ENCODE data around the gene ART1. TPM values are rescaled to one million over a fixed set of nuclear protein-coding genes. Genes with fewer than 3 reads are reported as not detected.
"Not testable (repeated sequence)": the region's sequence is repeated elsewhere in the genome, so short reads cannot be mapped to it uniquely, and the experiment has no call there.

The ART1 gene
- total RNA-seq, 4 donors from 2014 or later, result not detected

GRCh38 chr11:3641191-3641590 is 3.7 kb upstream of the ART1 start:
- intact Hi-C loops (cut with DNase I), result no loop called here
- H3K27ac ChIP-seq, result no peak overlapping the region
- H3K4me3 ChIP-seq (replicated peaks in 1 of 3), result no peak overlapping the region
- TF ChIP-seq CTCF (IDR thresholded peaks at IDR 0.05), result no peak
- no peak for TF ChIP-seq POLR2A (IDR thresholded peaks at IDR 0.05)
- H3K4me1 ChIP-seq, result peaks cover 13% of the 10 kb centered on the region in 2 donors
- H3K27me3 ChIP-seq, result no peaks in the 10 kb centered on the region
- H3K36me3 ChIP-seq, result no peaks in the 10 kb centered on the region
- DNase-seq, result no peak
- WGBS, 2 donors, result 59 to 67% methylated on average over 8 of the region's 8 CpGs
- H3K9me3 ChIP-seq, result no peaks in the 10 kb centered on the region

GRCh38 chr11:3641701-3642070 is 3.2 kb upstream of the ART1 start, which contains the start of gene ART5:
TSS of gene ART5 (minus strand) at chr11:3641992. CDS start at chr11:3641862, 130 bp downstream.
- Histone ChIP-seq H3K27me3 (no peaks in the 10 kb centered on the region), H3K4me3 (replicated peaks in 1 of 3) (peak within 1 kb of the TSS; percentile 38 to 62 (median 45)), H3K27ac (peak within 1 kb of the TSS in 2 of 3 donors; percentile 44 to 55), H3K9me3 (no peaks in the 10 kb centered on the region), H3K36me3 (no peaks in the 10 kb centered on the region), H3K4me1 (peaks cover 13% of the 10 kb centered on the region in 2 donors)
- TF ChIP-seq CTCF (IDR thresholded peaks at IDR 0.05) (no peak), POLR2A (IDR thresholded peaks at IDR 0.05) (no peak)
- 32 to 33% methylated on average over 5 to 9 of the region's 21 CpGs for WGBS, 2 donors
- no peak for DNase-seq
- intact Hi-C loops (cut with DNase I), result no loop called here

- Histone ChIP-seq H3K27ac (peak overlapping the region in 2 of 3 donors; percentile 44 to 55), H3K27me3 (no peaks in the 10 kb centered on the region)
- DNase-seq, result peak; percentile 82 to 88
Observed at GRCh38 chr11:3642071-3642951, 2.6 kb upstream of the ART1 start.

GRCh38 chr11:3643102-3643546 is 1.8 kb upstream of the ART1 start:
- H3K27ac ChIP-seq; H3K27me3 ChIP-seq; H3K9me3 ChIP-seq; H3K36me3 ChIP-seq; intact Hi-C loops (cut with DNase I): not testable (repeated sequence)
- Histone ChIP-seq H3K4me1 (peaks cover 13% of the 10 kb centered on the region in 2 donors), H3K4me3 (replicated peaks in 1 of 3) (peak overlapping the region in 1 of 3 donors; percentile 62)
- WGBS, 2 donors, result 40 to 41% methylated on average over 11 of the region's 11 CpGs
- DNase-seq, result peak; percentile 27 to 35

More at GRCh38 chr11:3642071-3642951, 2.6 kb upstream of the ART1 start:
- intact Hi-C loops (cut with DNase I), result no loop called here
- Histone ChIP-seq H3K4me3 (replicated peaks in 1 of 3) (peak overlapping the region; percentile 38 to 62 (median 45)), H3K9me3 (no peaks in the 10 kb centered on the region), H3K4me1 (peaks cover 13% of the 10 kb centered on the region in 2 donors), H3K36me3 (no peaks in the 10 kb centered on the region)
- WGBS, 2 donors, result 2 to 5% methylated on average over 19 to 21 of the region's 55 CpGs
- TF ChIP-seq POLR2A (IDR thresholded peaks at IDR 0.05) (peak in 1 of 2 donors; percentile 79), CTCF (IDR thresholded peaks at IDR 0.05) (no peak)

- WGBS, 2 donors, result 84 to 86% methylated on average over 6 to 7 of the region's 7 CpGs
- H3K9me3 ChIP-seq, result no peaks in the 10 kb centered on the region
- H3K27ac ChIP-seq, result no peak overlapping the region
- H3K27me3 ChIP-seq, result no peaks in the 10 kb centered on the region
- no peaks in the 10 kb centered on the region for H3K36me3 ChIP-seq
- H3K4me1 ChIP-seq, result peaks cover 13% of the 10 kb centered on the region in 2 donors
- TF ChIP-seq POLR2A (IDR thresholded peaks at IDR 0.05), result no peak
- no peak for TF ChIP-seq CTCF (IDR thresholded peaks at IDR 0.05)
- no peak for DNase-seq
- no peak overlapping the region for H3K4me3 ChIP-seq (replicated peaks in 1 of 3)
- intact Hi-C loops (cut with DNase I), result no loop called here
Observed at GRCh38 chr11:3645552-3645951, 624 bp downstream of the ART1 start.

- WGBS, 2 donors, result 64 to 78% methylated on average over 13 of the region's 13 CpGs
- H3K36me3 ChIP-seq; H3K4me3 ChIP-seq (replicated peaks in 1 of 3); intact Hi-C loops (cut with DNase I); H3K27ac ChIP-seq; H3K4me1 ChIP-seq; DNase-seq; H3K9me3 ChIP-seq; H3K27me3 ChIP-seq: not testable (repeated sequence)
Observed at GRCh38 chr11:3648843-3649242, 3.9 kb downstream of the ART1 start.

- H3K9me3 ChIP-seq; intact Hi-C loops (cut with DNase I); H3K4me3 ChIP-seq (replicated peaks in 1 of 3); H3K27me3 ChIP-seq; H3K4me1 ChIP-seq; DNase-seq; H3K36me3 ChIP-seq; H3K27ac ChIP-seq: not testable (repeated sequence)
- 47 to 70% methylated on average over 9 of the region's 9 CpGs for WGBS, 2 donors
Observed at GRCh38 chr11:3649374-3649773, 4.4 kb downstream of the ART1 start.

GRCh38 chr11:3652514-3652913 is 7.6 kb downstream of the ART1 start:
- intact Hi-C loops (cut with DNase I); H3K4me3 ChIP-seq (replicated peaks in 1 of 3); DNase-seq; H3K27ac ChIP-seq; H3K36me3 ChIP-seq; H3K4me1 ChIP-seq; H3K27me3 ChIP-seq; H3K9me3 ChIP-seq: not testable (repeated sequence)
- 92 to 95% methylated on average over 3 of the region's 3 CpGs for WGBS, 2 donors
